ENCODE results near the gene LIPT2.

GRCh38 chr11:74447720-74448119, 45.8 kb downstream of the LIPT2 start:
- TF ChIP-seq, protein P1, sequence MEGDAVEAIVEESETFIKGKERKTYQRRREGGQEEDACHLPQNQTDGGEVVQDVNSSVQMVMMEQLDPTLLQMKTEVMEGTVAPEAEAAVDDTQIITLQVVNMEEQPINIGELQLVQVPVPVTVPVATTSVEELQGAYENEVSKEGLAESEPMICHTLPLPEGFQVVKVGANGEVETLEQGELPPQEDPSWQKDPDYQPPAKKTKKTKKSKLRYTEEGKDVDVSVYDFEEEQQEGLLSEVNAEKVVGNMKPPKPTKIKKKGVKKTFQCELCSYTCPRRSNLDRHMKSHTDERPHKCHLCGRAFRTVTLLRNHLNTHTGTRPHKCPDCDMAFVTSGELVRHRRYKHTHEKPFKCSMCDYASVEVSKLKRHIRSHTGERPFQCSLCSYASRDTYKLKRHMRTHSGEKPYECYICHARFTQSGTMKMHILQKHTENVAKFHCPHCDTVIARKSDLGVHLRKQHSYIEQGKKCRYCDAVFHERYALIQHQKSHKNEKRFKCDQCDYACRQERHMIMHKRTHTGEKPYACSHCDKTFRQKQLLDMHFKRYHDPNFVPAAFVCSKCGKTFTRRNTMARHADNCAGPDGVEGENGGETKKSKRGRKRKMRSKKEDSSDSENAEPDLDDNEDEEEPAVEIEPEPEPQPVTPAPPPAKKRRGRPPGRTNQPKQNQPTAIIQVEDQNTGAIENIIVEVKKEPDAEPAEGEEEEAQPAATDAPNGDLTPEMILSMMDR (IDR thresholded peaks at IDR 0.05; ENCODE audit: poor library complexity, severe bottlenecking) = no peak
- TF ChIP-seq, protein P2, sequence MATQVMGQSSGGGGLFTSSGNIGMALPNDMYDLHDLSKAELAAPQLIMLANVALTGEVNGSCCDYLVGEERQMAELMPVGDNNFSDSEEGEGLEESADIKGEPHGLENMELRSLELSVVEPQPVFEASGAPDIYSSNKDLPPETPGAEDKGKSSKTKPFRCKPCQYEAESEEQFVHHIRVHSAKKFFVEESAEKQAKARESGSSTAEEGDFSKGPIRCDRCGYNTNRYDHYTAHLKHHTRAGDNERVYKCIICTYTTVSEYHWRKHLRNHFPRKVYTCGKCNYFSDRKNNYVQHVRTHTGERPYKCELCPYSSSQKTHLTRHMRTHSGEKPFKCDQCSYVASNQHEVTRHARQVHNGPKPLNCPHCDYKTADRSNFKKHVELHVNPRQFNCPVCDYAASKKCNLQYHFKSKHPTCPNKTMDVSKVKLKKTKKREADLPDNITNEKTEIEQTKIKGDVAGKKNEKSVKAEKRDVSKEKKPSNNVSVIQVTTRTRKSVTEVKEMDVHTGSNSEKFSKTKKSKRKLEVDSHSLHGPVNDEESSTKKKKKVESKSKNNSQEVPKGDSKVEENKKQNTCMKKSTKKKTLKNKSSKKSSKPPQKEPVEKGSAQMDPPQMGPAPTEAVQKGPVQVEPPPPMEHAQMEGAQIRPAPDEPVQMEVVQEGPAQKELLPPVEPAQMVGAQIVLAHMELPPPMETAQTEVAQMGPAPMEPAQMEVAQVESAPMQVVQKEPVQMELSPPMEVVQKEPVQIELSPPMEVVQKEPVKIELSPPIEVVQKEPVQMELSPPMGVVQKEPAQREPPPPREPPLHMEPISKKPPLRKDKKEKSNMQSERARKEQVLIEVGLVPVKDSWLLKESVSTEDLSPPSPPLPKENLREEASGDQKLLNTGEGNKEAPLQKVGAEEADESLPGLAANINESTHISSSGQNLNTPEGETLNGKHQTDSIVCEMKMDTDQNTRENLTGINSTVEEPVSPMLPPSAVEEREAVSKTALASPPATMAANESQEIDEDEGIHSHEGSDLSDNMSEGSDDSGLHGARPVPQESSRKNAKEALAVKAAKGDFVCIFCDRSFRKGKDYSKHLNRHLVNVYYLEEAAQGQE (IDR thresholded peaks at IDR 0.05; ENCODE audit: borderline replicate concordance) = no peak
- no peak for TF ChIP-seq POLR2AphosphoS5 (IDR thresholded peaks at IDR 0.05)

Data from neural cell (in vitro differentiated cells).